CD1c-positive myeloid dendritic cell (primary cell): ENCODE results near the gene SPG21.

Source experiments
- DNase-seq: peaks from one replicate; pipeline ENCODE4 v3.0.0-alpha.2; 2016; ENCODE audit errors: extremely low spot score

Gene SPG21

GRCh38 chr15:64991536-64992135, 1.9 kb upstream of the SPG21 start:
- no peak for DNase-seq

- no peak for DNase-seq
Observed at GRCh38 chr15:64990168-64990470, 405 bp upstream of the SPG21 start.

GRCh38 chr15:64987136-64987535, 2.6 kb downstream of the SPG21 start:
- DNase-seq: no peak

DNA sequence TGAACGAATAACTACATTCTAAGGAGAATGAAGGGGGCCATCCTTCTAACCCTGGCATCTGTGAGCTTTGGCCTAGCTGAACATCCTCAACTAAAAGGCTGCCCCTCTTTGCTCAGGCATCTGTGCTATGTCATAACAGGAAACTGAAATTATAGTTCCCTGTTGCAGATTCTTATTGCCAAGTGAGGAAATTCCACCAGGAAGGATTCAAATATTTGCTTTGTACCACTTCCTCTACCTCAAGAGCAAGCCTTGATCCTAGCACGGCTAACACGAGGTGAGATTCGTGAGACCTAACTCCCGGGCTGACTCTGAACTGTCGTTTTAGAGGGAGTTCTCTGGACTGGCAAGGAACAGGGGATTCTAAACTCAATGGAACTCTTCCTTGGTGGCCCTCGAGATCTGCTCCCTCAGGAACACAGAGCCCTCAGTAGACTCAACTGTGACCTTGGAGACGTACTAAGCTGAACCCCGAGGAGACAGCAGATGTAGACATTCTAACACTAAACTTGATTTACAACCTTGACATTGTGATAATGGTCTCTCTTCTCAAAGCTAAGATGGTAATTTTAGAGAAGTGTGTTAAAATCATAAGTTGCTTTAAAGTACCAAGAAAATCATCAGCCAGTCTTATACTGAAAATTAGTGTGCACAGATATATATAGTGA, 4.2 kb downstream of the SPG21 start:
- peak; percentile 88 for DNase-seq

- no peak for DNase-seq
Observed at GRCh38 chr15:64982472-64982871, 7.2 kb downstream of the SPG21 start.

DNA sequence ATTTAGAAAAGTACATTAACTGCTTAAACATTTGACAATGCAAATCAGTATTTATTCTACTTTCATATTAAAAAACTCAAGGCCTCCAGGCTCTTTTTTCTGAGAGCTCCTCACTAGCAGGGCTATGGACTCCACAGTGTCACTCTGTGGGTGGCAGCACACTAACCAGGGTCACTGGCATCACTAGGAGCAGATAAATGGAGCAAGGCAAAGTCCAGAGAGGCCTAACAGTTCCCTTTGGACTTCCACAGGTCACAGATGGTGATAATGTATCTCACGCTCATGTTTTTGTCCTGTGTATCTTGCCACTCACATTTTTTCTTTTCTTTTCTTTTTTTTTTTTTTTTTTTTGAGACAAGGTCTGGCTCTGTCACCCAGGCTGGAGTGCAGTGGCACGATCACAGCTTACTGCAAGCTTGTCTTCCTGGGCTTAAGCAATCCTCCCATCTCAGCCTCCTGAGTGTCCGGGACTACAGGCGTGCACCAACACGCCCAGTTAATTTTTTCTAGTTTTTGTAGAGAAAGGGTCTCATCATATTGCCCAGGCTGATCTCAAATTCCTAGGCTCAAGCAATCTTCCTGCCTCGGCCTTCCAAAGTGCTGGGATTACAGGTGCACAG, 7.8 kb downstream of the SPG21 start:
- no peak for DNase-seq

DNA sequence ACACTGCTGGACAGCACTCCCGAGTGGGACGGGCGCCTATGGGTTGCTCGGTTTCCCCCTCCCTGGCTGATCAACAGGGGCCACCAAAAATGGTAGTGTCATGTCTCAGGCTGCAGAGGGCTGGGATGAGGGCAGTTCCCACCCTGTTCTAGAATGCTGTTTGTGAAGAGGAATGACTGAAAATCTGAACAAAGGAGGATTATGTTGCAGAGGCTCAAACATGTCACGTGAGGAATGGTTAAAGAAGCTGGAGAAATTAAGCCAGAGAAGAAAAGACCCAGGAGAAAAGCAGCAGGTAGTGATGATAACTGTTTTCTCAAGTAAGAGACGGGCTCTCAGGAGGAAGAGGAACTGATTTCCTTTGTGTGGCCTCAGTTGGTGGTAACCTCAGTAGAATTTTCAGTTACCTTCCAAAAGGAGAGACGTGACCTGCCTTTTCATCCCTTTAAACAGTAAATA, 10.4 kb downstream of the SPG21 start:
- no peak for DNase-seq

GRCh38 chr15:64975390-64975789, 14.3 kb downstream of the SPG21 start:
- no peak for DNase-seq

DNA sequence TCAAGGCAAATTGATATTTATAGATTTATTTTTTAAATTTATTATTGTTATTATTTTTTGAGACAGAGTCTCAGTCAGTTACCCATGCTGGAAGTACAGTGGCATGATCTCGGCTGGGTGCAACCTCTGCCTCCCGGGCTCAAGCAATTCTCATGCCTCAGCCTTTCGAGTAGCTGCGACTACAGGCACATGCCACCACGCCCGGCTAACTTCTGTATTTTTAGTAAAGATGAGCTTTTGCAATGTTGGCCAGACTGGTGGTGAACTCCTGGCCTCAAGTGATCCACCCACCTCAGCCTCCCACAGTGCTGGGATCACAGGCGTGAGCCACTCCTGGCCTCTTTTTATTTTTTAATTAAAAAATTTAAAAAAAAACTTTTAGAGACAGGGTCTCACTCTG, 19.0 kb downstream of the SPG21 start:
- DNase-seq: peak; percentile 60

DNA sequence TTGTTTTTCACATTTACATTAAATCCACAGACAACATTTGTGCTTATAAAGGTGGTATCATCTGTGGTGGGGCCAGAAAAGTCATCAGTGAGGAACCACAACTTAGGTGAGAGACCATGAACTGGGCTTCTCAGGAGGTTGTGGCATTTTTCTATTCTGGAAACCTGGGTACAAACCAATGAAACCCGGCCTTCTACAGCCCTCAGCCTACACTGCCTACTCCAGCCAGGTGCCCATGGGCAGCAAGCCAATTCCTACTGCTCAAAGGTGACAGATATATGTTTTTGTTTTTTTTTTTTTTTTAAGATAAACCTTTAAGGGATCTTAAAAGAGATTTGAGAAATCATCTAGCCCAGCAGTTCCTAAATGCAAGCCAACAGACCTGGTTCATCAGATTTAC, 20.3 kb downstream of the SPG21 start:
- DNase-seq: no peak

DNA sequence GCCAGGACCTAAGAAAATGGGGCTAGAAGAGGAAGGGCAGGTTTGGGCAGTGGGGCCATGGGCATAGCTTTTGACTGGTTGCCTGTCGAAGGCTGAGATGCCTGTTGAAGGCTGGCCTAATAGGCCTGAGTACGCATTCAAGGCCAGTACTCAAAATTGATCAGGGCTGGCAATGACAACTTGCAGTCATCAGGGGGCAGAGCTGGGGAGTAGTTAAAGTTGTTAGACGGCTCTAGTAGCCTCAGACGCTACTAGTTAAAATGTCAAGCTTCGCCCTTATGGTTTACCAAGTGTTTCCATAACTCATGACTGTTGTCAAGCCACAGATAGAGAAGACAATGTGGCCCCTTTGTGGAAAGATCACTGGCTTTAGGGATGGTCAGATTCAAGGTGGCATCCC, 28.7 kb downstream of the SPG21 start:
- DNase-seq: no peak

DNA sequence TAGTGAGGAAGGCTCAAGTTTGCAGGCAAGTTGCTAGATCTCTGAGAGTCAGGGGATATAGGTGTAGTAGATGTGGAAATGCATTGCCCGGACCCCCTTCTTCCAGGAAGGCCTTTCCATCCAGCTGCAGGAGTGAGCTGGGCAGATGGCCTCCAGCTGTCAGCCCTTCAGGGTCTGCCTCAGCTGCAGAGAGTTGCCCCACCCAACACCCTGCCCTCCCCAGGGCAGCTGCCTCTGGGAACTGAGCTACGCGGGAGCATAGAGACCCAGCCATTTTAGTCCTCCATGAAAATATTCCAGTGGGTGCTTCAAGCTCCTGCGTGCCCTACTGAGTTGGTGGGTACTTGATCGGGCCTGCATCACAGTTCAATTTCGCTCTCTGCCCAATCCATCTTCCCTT, 29.6 kb downstream of the SPG21 start:
- no peak for DNase-seq

DNA sequence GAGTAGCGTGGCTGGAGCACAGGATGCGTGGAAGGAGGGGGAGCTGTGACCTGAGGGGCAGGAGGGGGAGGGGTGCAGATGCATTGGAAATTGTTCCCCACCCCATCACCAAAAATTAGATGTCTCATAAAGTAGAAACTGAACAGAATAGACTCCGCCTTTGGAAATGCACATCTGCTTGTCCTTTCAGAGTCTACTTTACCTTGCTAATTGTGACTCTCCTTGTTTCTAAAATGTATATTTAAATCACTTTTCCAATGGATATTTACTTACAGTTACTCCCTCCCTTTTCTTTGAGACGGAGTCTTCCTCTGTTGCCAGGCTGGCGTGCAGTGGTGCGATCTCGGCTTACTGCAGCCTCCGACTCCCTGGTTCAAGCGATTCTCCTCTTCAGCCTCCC, 30.6 kb downstream of the SPG21 start:
- DNase-seq: no peak

DNA sequence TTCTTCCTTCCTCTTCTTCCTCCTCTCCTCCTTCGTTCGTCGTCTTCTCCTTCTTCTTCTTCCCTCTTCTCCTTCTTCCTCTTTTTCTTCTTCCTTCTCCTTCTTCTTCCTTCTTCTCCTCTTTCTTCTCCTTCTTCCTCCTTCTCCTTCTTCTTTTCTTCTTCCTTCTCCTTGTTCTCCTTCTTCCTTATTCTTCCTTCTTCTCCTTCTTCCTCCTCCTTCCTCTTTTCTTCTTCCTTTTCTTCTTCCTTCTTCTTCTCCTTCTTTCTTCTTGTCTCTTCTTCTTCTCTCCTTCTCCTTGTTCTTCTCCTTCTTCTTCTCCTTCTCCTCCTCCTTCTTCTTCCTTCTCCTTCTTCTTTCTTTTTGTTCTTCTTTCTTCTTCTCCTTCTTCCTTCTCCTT, 35.3 kb downstream of the SPG21 start:
- no peak for DNase-seq

DNA sequence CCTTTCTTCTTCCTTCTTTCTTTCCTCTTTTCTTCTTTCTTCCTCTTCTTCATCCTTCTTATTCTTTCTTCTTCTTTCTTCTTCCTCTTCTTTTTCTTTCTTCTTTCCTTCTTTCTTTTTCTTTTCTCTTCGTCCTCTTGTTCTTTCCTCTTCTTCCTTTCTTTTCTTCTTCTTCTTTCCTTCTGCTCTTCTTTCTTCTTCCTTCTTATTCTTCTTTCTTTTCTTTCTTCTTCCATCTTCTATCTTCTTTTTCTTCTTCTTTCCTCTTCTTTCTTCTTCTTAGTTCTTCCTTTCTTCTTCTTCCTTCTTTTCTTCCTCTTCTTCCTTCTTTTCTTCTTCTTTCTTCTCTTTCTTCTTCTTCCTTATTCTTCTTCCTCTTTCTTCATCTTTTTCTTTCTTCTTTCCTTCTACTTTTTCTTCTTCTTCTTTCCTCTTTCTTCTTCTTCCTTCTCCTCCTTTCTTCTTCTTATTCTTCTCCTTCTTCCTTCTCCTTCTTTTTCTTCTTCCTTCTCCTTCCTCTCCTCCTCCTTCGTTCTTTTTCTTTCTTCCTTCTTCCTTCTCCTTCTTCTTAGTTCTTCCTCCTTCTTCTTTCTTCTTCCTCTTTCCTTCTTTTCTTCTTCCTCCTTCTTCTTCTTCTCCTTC, 37.8 kb downstream of the SPG21 start:
- DNase-seq: no peak

DNA sequence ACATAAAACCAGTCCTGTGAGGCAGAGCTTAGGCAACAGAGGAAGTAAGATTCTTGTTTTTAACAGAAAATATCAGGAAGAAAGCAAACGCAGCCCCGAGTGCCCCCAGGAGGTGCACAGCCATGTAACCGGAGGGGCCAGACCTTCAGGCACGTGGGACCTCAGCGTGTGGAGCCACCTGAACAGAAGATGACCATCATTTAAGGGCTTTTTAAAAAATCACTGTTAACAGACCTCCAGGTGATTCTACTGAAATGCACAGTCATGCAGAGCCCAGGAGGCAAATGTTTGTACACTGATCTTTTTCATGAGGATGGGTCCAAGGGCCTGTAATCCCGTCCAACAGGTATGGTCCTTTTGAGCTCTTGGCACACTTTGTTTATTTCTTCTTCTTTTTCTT, 38.8 kb downstream of the SPG21 start:
- DNase-seq: peak; percentile 3

- no peak for DNase-seq
Observed at GRCh38 chr15:64949383-64950186, 40.1 kb downstream of the SPG21 start.

DNA sequence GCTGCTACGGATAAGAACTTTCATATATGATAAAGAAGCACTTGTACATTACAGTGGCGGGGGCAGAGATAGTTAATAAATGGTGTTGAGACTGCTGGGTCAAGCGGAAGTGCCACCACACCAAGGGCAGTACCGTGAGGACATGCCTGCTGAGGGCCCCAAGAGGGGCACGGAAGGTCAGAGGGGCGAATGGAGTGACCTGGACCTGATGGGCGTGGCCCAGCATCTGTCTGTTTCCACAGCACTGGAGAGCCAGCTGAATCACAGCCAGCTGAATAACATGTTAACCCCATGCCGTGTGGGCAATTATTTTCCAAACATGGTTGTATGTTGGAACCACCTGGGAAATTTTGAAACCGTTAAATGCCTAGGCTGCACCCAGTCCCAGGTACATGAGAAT, 40.8 kb downstream of the SPG21 start:
- DNase-seq: no peak

DNA sequence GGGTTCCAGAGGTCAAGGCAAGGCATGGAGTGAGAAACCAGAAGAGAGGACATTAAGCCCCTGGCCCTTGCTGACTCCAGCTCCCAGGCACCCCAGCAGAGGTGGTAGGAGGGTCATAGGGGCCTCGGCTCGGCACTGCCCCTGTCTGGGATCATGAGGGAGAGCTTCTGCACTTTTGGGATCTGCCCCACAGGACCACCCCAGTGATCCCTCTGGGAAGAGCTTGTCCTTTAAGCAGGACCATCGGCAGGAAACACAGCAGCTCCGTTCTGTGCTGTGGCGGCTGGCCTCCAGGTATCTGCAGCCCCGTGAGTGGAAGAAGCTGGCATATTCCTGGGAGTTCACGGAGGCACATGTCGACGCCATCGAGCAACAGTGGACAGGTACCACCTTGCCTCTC, 42.5 kb downstream of the SPG21 start:
- DNase-seq: no peak

DNA sequence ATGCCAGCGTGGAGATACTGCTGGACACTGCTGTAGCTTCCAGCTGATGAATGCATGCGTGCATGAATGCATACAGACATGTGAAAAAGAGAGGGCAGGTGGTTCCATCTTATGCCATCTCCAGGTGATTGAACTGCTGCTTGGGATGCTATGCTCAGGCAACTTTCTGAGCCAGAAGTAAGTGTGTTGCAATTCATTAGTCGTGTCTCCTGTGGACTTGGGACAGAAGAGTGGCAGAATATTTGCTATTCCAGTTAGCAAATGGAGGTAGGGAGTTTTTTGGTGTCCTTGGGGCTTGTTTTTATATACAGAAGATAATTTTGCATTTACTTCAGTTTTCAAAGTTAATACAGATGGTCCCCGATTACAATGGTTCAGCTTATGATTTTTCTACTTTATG, 44.8 kb downstream of the SPG21 start:
- DNase-seq: no peak

DNA sequence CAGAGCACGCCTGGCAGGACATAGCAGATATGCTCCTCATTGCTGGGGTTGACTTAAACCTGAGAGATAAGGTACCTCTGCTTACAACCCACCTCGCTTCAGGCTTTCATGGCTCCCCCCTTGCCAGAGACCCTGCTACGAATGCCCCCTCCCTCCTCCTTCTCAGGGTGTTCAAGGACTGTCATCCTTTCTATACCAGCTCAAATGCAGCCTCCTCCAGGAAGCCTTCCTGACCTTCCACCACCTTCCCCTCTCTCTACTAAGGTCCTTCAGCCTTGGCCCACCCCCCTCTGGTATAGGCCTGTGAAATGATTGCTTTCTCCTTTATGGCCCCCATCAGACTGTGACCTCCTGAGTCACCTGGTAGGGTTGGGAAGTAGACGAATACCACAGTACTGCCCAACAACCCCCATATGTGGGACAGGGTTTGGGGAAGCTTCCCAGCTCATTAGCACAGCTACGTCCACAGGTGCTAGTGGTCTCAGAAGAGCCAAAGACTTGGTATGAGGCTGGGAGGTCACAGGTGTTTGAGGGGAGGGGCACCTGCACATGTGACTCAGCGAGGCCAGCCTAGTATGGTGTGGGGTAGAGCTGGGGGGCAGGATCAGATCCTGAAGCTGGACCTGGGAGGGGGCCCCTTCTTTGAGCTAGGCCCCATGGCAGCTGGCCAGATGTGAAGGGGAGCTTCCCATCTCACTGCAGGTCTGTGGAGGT, 46.0 kb downstream of the SPG21 start:
- no peak for DNase-seq

GRCh38 chr15:64942356-64942755, 47.4 kb downstream of the SPG21 start:
- DNase-seq: no peak
